Stimulated activated naive CD4-positive, alpha-beta T cell (primary cell): ENCODE data around the gene H2BW2.
"Not testable (repeated sequence)": the region's sequence is repeated elsewhere in the genome, so short reads cannot be mapped to it uniquely, and the experiment has no call there.

Source experiments
- DNase-seq, 6 experiments: peaks; one replicate each; lab custom pipeline; 2025; lab: John Stamatoyannopoulos, UW

H2BW2 gene

DNA sequence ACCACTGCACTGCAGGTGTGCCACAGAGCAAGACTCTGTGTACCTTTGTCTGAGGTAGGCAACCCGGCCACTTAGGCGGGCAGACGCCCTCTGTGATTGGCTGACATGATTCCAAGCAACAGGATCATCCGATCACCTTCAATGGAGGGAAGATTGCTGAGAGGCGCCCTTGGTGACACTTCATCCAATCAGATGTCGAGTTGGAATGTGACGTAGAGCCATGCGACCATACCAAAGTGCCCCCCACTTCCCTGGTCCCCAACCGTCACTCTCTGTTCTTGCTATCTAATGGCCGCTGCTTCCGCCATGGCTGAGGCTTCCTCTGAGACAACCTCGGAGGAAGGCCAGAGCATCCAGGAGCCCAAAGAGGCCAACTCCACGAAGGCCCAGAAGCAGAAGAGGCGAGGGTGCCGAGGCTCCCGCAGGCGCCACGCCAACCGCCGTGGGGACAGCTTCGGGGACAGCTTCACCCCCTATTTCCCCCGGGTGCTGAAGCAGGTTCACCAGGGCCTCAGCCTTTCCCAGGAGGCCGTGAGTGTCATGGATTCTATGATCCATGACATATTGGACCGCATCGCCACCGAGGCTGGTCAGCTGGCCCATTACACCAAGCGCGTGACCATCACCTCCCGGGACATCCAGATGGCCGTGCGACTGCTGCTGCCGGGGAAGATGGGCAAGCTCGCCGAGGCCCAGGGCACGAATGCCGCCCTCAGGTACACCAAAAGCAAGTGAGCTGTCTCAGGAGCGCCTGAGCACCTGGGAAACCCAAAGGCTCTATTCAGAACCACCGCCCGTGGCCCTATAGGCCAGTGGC is at the start of gene H2BW2:
Gene H2BW2, plus strand, starts transcription at position 268 of the 817 bp plus-strand sequence. Its CDS starts 39 bp downstream, at position 307.
- no peak for DNase-seq

DNA sequence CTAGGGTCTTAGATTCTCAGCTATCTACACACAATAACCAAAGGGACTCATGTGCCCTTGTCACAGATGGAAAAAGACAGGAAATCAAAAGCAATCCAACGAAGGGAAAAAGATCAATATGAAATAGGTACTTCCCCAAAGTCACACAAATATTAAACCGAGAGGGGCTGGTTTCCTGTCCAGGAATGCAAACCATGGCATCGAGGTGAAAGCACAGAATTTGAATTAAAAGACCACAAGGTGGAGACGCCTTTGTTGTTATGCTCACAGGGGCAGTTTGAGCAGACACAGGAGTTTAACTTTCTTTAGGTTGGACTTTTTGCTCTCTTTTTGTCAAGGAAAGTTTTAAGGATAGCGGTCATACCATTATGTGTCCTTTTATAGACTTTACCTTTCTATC is 40.5 kb upstream of the H2BW2 start:
- DNase-seq, result no peak

DNA sequence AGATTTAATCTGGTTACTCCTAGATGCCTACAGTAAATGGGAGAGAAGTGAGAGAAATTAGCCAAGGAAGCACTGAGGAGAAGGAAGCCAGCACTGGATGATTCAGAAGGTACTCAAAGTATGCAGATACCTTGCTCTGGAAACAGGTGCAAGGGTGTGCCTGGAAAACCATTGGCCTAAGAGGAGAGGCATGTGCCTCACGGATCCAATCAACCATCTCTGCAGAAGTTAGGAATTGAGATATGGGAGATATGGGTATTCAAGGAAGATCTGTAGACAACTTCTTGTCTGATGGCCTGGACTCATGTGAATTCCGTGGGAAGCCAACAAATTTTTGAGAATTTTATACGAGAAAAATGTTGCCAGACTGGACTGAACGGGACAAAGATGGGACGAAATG is 30.9 kb upstream of the H2BW2 start:
- DNase-seq, result no peak

DNA sequence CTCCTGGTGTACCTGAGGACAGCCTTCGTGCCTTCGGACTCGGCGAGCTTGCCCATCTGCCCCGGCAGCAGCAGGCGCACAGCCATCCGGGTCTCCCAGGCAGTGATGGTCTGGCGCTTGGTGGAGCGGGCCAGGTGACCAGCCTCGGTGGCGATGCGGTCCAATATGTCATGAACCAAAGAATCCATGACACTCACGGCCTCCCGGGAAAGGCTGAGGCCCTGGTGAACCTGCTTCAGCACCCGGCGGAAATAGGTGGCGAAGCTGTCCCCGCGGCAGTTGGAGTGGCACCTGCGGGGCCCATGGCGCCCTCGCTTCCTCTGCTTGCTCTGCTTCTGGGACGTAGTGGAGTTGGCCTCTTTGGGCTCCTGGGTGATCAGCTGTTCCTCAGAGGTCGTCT is 26.6 kb upstream of the H2BW2 start:
- no peak for DNase-seq

DNA sequence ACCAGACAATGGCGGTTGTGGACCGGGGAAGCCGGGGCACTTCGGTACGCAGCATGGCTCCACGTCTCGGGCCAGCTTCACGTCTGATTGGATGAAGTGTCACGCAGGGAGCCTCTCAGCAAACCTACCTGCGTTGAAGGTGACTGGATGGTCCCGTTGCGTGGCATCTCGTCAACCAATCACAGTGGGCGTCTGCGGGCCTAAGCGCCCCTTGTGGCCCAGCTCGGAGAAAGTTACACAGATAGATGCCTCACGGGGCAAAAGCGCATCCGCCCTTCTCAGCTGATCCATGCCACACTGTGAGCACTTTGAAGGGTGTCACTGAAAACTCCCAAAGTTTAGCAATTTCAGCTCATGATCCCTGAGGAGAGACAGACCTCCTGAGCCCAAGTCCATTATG is 26.1 kb upstream of the H2BW2 start, which contains the start of gene H2BW1:
Gene H2BW1, minus strand, starts transcription at position 103 of the 400 bp plus-strand sequence. CDS start 132 bp downstream, outside the sequence.
- DNase-seq, result no peak

DNA sequence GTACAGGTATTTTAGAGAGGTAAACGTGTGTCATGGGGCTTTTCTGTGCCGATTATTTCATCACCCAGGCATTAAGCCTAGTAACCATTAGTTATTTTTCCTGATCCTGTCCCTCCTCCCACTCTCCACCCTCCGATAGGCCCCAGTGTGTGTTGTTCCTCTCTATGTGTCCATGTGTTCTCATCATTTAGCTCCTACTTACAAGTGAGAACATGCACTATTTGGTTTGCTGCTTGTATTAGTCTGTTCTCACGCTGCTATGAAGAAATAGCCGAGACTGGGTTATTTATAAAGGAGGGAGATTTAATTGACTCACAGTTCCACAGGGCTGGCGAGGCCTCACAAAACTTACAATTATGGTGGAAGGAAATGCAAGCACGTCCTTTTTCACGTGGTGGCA is 24.2 kb upstream of the H2BW2 start:
- not testable (repeated sequence) for DNase-seq

DNA sequence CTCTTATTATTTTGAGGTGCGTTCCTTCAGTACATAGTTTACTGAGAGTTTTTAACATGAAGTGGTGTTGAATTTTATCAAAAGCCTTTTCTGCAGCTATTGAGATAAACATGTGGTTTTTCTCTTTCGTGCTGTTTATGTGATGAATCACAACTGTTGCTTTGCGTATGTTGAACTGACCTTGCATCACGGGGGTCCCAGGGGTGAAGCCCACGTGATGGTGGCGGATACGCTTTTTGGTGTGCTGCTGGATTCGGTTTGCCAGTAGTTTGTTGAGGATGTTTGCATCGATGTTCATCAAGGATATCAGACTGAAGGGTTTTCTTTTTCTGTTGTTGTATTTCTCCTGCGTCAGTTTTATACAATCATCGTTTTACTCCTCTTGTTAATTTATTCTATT is 21.6 kb upstream of the H2BW2 start:
- no peak for DNase-seq

DNA sequence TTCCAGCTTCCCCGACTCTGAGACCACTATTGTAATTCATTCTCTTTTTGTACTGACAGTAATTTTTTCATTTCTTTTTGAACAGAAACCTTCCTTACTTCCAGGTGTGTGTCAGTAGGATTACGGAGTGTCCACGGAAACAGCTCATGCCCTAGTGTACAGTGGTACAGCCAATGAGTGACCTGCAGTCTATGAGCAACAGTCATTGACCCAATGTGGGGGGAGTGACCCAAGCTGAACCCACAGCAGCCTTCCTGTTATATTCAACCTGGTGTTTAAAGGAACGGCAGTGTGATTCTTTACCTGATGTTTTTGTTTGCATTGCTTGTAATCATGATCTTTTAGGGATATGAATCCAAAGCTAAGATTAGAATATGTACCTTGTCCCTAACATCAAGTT is 1.2 kb downstream of the H2BW2 start:
- no peak for DNase-seq

DNA sequence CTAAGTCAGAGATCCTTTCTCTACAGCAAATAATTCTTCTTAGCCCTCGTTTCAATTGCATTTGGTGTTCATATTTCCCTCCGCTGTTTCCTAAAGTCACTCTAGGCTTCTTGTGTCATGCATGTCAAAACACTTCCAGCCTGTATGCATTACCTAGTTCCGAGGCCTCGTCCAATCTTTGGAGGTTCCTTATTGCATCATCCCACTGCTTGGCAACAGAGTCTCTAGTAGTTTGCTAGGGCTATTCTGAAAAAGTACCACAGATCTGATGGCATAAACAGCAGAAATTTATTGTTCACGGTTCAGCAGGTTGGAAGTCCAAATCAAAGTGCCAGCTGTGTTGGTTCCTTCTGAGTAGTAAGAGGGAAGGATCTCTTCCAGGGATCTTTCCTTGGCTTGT is 5.9 kb downstream of the H2BW2 start:
- DNase-seq, result no peak

DNA sequence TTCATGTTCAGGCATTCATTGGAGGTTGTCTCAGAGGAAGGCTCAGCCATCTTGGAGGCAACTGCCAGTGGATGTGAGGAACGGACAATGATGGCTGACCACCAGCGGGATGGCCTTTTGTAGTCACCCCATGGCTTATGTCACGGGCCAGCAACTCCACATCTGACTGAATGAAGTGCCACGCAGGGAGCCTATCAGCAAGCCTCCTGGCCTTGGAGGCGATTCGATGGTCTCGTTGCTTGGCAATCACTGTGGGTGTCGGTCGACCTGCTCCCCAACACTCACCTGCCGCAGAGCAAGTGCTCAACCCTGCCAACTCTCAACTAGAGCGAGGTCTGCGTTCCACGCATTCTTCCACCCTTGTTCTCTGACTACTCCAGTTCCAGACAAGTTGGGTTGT is 7.4 kb downstream of the H2BW2 start:
- no peak for DNase-seq

DNA sequence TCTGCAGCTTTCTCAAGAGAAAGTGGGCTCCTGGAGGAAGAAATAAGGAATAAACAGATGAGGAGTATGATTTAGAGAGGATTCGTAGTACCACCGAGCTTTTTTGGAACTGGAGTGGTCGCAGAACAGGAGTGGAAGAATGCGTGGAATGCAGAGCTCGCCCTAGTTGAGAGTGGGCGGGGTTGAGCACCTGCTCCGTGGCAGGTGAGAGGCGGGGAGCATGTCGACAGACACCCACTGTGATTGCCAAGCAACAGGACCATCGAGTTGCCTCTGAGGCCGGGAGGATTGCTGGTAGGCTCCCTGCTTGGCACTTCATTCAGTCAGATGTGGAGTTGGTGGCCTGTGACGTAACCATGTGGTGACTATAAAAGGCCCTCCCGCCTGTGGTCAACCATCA is 15.2 kb downstream of the H2BW2 start:
- not testable (repeated sequence) for DNase-seq

DNA sequence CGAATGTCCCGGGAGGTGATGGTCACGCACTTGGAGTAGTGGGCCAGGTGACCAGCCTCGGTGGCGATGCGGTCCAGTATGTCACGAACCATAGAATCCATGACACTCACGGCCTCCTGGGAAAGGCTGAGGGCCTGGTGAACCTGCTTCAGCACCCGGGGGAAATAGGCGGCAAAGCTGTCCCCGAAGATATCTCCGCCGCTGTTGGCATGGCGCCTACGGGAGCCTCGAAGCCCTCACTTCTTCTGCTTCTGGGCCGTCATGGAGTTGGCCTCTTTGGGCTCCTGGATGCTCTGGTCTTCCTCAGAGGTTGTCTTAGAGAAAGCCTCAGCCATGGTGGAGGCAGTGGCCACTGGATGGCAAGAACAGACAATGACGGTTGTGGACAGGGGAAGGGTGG is 22.9 kb downstream of the H2BW2 start:
- not testable (repeated sequence) for DNase-seq

DNA sequence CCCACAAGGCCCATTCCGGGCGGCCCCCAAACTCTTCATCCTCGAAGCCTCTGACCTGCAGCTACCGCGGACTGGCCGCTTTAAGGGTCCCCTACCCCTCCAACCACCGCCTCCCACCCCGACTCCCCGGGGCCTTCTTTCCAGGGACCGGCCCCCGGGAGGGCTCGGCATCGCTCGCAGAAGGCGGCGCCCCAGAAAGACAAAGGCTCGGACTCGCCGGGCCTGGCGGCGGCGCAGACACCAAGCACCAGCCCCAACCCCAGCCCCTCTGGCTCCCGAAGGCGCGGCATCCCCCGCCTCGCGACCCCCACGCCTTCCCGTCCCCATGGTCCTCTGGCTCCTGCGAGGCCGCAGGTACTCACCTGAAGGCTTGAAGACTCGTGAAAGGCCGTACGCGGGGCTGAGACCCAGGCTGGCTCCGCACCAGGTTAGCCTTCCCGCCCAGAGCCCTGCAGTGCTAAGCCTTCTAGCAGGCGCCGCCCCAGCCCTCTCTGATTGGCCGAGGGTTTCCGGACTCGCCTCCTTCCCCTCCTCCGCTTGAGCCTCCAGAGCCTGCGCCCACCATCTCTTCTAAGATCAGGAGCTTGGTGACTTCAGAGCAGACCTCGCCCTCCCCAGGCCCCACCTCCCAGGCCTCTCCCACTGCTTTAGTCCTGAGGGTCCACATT is 36.2 kb downstream of the H2BW2 start, which contains the start of gene TMSB15C:
Gene TMSB15C, minus strand, starts transcription at position 459 of the 668 bp plus-strand sequence.
- DNase-seq, result not testable (repeated sequence)

DNA sequence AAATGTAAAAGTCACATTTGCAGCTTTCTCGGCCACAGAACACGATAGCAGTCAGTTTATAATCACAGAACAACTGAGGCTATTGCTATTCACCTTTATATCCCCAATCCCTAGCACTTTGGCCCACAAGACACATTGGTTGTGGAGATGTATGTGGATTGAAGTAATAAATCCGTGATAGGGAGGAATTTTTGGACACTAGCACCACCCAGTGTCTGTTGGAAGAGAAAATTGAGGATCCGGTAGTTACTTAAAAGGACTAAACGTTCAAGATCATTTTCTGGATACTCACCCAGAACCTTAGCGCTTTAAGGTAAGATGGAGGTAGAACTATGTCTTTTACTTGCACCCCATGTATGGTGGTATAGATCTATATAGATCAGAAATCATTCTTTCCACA is 38.1 kb downstream of the H2BW2 start:
- not testable (repeated sequence) for DNase-seq

DNA sequence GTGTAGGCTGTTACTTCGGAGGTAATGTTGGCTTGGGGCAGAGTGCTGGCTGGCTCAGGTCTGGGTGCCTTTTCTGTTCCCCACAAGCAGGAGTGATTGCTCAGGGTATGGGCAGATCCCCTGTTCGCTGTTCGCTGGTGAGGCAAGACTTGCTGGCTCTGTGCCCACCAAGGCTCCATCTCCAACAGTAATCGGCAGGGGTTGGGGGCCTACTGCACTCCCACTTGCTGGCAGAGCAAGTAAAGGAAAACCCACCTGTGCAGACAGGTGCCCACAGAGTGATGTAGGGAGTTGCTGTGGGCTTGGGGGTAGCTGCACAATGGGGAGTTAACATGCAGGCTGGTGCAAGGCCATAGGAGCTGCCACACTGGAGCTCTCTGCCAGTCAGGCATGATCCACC is 44.3 kb downstream of the H2BW2 start:
- DNase-seq, result no peak

DNA sequence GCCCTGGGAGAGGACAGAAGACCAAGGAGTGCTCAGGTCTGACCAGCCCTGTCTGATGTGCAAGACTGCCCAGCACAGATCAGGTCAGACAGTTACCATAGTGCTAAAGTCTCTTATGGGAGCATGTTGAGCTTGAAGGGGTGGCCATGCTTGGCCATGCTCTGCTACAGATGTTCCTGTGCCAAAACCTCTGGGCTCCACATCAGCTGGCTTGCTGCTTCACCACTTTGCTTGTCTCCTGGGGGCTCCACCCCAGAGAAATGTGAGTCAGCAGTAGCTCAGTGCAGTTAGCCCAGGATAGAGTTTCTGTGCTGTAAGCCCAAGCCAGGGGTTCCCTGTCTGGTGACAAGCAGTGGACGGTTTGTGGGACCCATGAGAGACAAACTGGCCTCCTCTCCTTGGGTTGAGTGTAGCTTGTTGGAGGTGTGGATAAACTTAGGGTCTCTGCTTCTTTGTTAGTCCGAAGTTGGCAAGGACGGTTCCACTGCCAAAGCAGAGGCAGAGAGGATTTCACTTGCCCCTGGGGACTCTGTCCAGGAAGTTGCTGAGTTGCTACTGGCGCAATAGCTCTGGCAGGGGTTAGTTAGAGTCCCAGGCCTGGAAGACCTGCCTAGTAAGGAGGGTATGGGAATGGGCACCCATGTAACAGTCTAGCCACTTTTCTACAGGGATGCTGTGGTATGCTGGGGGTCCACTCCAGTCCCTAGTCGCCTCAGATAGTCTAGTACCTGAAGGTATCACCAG is 45.0 kb downstream of the H2BW2 start:
- DNase-seq, result no peak

DNA sequence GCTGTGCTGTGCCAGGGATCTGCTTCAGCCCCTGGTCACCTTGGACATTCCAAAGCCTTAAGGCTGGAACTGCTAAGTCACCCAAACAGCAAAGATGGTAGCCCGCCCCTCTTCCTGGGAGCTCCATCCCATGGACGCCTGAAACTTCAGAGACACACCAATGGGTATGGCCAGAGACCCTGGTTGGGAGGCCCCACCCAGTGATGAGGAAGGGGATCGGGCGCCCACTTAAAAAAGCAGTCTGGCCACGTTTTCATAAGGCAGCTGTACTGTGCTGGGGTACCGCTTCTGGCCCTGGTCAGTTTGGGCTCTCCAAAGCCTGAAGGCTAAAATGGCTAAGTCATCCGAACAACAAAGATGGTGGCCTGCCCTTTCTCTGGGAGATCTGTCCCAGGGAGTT is 45.7 kb downstream of the H2BW2 start:
- no peak for DNase-seq

DNA sequence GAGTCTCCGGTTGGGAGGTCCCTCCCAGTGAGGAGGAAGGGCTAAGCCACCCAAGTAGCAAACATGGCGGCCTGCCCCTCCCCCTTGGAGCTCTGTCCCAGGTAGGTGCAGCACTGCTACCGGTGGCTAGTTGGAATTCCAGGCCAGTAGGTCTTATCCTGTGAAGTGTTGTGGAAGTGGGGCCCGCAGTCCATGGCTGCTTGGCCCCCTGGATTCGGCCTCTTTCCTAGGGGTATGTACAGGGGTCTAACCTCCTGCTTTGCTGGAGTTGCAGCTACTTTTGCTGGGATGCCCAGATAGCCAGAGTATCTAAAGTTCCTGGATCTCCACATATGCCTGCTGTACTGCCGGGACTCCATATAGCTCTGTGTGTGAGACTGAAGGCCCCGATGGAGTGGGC is 46.2 kb downstream of the H2BW2 start:
- DNase-seq, result no peak
